Measurements from ENCODE around the gene PCNT. TPM values are rescaled to one million over a fixed set of nuclear protein-coding genes. Genes with fewer than 3 reads are reported as not detected.

Gene PCNT
- total RNA-seq, 4 donors from 2014 or later, result 6.2 to 29.7 (median 17.1) TPM

- intact Hi-C loops (cut with DNase I; ENCODE audit: low total_unique reads), result no loop called here
- H3K36me3 ChIP-seq, result no peaks in the 10 kb centered on the region
Observed at GRCh38 chr21:46347203-46347550, 23.2 kb downstream of the PCNT start.

GRCh38 chr21:46347791-46348381, 23.9 kb downstream of the PCNT start:
- Histone ChIP-seq H3K4me1 (no peaks in the 10 kb centered on the region), H3K36me3 (no peaks in the 10 kb centered on the region), H3K27ac (no peak overlapping the region), H3K4me3 (no peak overlapping the region), H3K27me3 (no peaks in the 10 kb centered on the region), H3K9me3 (no peaks in the 10 kb centered on the region)
- TF ChIP-seq POLR2A (IDR thresholded peaks at IDR 0.05) (no peak), CTCF (IDR thresholded peaks at IDR 0.05) (no peak)
- intact Hi-C loops (cut with DNase I; ENCODE audit: low total_unique reads), result no loop called here
- DNase-seq, result no peak

More at GRCh38 chr21:46347203-46347550, 23.2 kb downstream of the PCNT start:
- H3K9me3 ChIP-seq, result no peaks in the 10 kb centered on the region
- DNase-seq, result no peak
- H3K27ac ChIP-seq, result no peak overlapping the region
- TF ChIP-seq POLR2A (IDR thresholded peaks at IDR 0.05) (no peak), CTCF (IDR thresholded peaks at IDR 0.05) (no peak)
- H3K4me3 ChIP-seq, result no peak overlapping the region
- no peaks in the 10 kb centered on the region for H3K4me1 ChIP-seq
- H3K27me3 ChIP-seq, result no peaks in the 10 kb centered on the region

- no peak for DNase-seq
- H3K27me3 ChIP-seq, result no peaks in the 10 kb centered on the region
- no peaks in the 10 kb centered on the region for H3K36me3 ChIP-seq
- intact Hi-C loops (cut with DNase I; ENCODE audit: low total_unique reads), result no loop called here
- TF ChIP-seq POLR2A (IDR thresholded peaks at IDR 0.05) (no peak), CTCF (IDR thresholded peaks at IDR 0.05) (no peak)
- no peak overlapping the region for H3K4me3 ChIP-seq
- no peak overlapping the region for H3K27ac ChIP-seq
- no peaks in the 10 kb centered on the region for H3K4me1 ChIP-seq
- H3K9me3 ChIP-seq, result no peaks in the 10 kb centered on the region
Observed at GRCh38 chr21:46349134-46349760, 25.3 kb downstream of the PCNT start.

GRCh38 chr21:46350571-46350970, 26.6 kb downstream of the PCNT start:
- H3K9me3 ChIP-seq, result no peaks in the 10 kb centered on the region
- H3K27me3 ChIP-seq, result no peaks in the 10 kb centered on the region
- no peak overlapping the region for H3K27ac ChIP-seq
- no peak for DNase-seq
- no peaks in the 10 kb centered on the region for H3K4me1 ChIP-seq
- intact Hi-C loops (cut with DNase I; ENCODE audit: low total_unique reads), result no loop called here
- H3K4me3 ChIP-seq, result no peak overlapping the region
- TF ChIP-seq CTCF (IDR thresholded peaks at IDR 0.05) (no peak), POLR2A (IDR thresholded peaks at IDR 0.05) (no peak)
- no peaks in the 10 kb centered on the region for H3K36me3 ChIP-seq

- DNase-seq, result no peak
- no peaks in the 10 kb centered on the region for H3K27me3 ChIP-seq
- no peak overlapping the region for H3K27ac ChIP-seq
- H3K9me3 ChIP-seq, result no peaks in the 10 kb centered on the region
- H3K4me3 ChIP-seq, result no peak overlapping the region
- H3K4me1 ChIP-seq, result no peaks in the 10 kb centered on the region
- intact Hi-C loops (cut with DNase I; ENCODE audit: low total_unique reads), result no loop called here
- no peaks in the 10 kb centered on the region for H3K36me3 ChIP-seq
- TF ChIP-seq CTCF (IDR thresholded peaks at IDR 0.05), result no peak
- no peak for TF ChIP-seq POLR2A (IDR thresholded peaks at IDR 0.05)
Observed at GRCh38 chr21:46350981-46351380, 27.0 kb downstream of the PCNT start.
